GM12878 (cell line): Measurements from ENCODE around the gene HPSE2. TPM values are rescaled to one million over a fixed set of nuclear protein-coding genes. Genes with fewer than 3 reads are reported as not detected.

ENCODE experiments used
- ATAC-seq: fragments of 200-7000 bp; cut with Tn5 transposase; 3 replicates; pipeline ENCODE4 v1.9.1; 2020; ENCODE audit warnings: mild to moderate bottlenecking, moderate library complexity
- BruUV-seq: library from RNA; stranded (reverse); fragments of 400-500 nt; replicated peaks from 2 replicates; lab custom pipeline; 2021; lab: Mats Ljungman, UMichigan
- CTCF ChIA-PET: fragments of 300-600 bp; sonication (Branson Sonifier 250); formaldehyde crosslinking; extraction: SDS; loops from one replicate; lab custom pipeline; 2021; ENCODE audit warnings: inconsistent platforms; lab: Yijun Ruan, JAX
- POLR2A ChIA-PET: fragments of 350-600 bp; formaldehyde crosslinking; extraction: SDS; loops from one replicate; lab custom pipeline; 2021; ENCODE audit warnings: inconsistent platforms; lab: Charles Lee
- RAD21 ChIA-PET: fragments of 300-600 bp; sonication (Branson Sonifier 250); formaldehyde crosslinking; loops from one replicate; lab custom pipeline; 2023; ENCODE audit warnings: antibody characterized with exemption; ENCODE audit not compliant: unreplicated experiment; lab: Charles Lee
- SMC1A ChIA-PET: fragments of 300-600 bp; sonication (Branson Sonifier 250); formaldehyde crosslinking; loops from one replicate; lab custom pipeline; 2023; ENCODE audit not compliant: unreplicated experiment, uncharacterized antibody; lab: Charles Lee
- DNase-seq: peaks from one replicate; pipeline ENCODE4 v3.0.0-alpha.2; 2011; ENCODE audit warnings: low read depth, low spot score
- FAIRE-seq: peaks from 3 replicates; lab custom pipeline; 2011; peaks lifted over from hg19 to GRCh38; lab: Jason Lieb, UNC
- H2AFZ ChIP-seq: 2 replicates; pipeline ENCODE4 v1.6.0; 2011; ENCODE audit warnings: low read depth, low read length, control low read depth; ENCODE audit not compliant: control insufficient read depth
- H3K27ac ChIP-seq: 2 replicates; pipeline ENCODE4 v1.5.1; 2011; ENCODE audit warnings: control low read depth; ENCODE audit not compliant: control insufficient read depth, insufficient read depth
- H3K27me3 ChIP-seq, 2 experiments: replicated peaks in 1 of 2; 2 replicates each; pipeline versions ENCODE4 v1.6.0 to v1.6.1; 2011; ENCODE audit warnings: low read length in 1 of 2; ENCODE audit not compliant: control insufficient read depth in 2 of 2, insufficient read depth in 2 of 2
- H3K36me3 ChIP-seq, 2 experiments: 2 replicates each; pipeline ENCODE4 v1.5.1; 2011; ENCODE audit warnings: low read length in 1 of 2; ENCODE audit not compliant: control insufficient read depth in 2 of 2, insufficient read depth in 2 of 2
- H3K4me1 ChIP-seq: 2 replicates; pipeline ENCODE4 v1.6.1; 2011; ENCODE audit warnings: mild to moderate bottlenecking, low read length, moderate library complexity, mixed read lengths; ENCODE audit not compliant: control insufficient read depth, insufficient read depth
- H3K4me2 ChIP-seq: 2 replicates; pipeline ENCODE4 v1.6.0; 2011; ENCODE audit warnings: control low read depth; ENCODE audit not compliant: control insufficient read depth, insufficient read depth
- H3K4me3 ChIP-seq: fragments of 200-600 bp; sonication (generic); 2 replicates; pipeline ENCODE4 v1.5.1; 2016
- H3K79me2 ChIP-seq: 2 replicates; pipeline ENCODE4 v1.6.0; 2011; ENCODE audit warnings: low read length; ENCODE audit not compliant: control insufficient read depth, insufficient read depth
- H3K9ac ChIP-seq: 2 replicates; pipeline ENCODE4 v1.8.0; 2011; ENCODE audit warnings: low read length, control low read depth, mixed read lengths; ENCODE audit not compliant: control insufficient read depth, insufficient read depth
- H3K9me3 ChIP-seq: replicated peaks from 3 replicates; pipeline ENCODE4 v1.5.1; 2011; ENCODE audit warnings: mild to moderate bottlenecking, low read length; ENCODE audit not compliant: control insufficient read depth, insufficient read depth
- H4K20me1 ChIP-seq: 2 replicates; pipeline ENCODE4 v1.6.0; 2011; ENCODE audit not compliant: control insufficient read depth, insufficient read depth
- ASH2L ChIP-seq: fragments of 300-600, 200-600 bp; sonication (generic); IDR thresholded peaks from 2 replicates; pipeline ENCODE4 v1.6.1; 2017; ENCODE audit warnings: low read depth, mild to moderate bottlenecking, borderline replicate concordance
- E2F4 ChIP-seq: IDR thresholded peaks from 2 replicates; pipeline ENCODE4 v1.6.1; 2012; ENCODE audit warnings: low read depth, low read length, improper control_type of control experiment
- E2F8 ChIP-seq: fragments of 450-650 bp; IDR thresholded peaks from 2 replicates; pipeline ENCODE4 v1.6.1; 2018; ENCODE audit warnings: mild to moderate bottlenecking, low read depth, moderate library complexity; ENCODE audit not compliant: partially characterized antibody
- IKZF2 ChIP-seq, 2 experiments: fragments of 450-650 bp; IDR thresholded peaks; 2 replicates each; pipeline ENCODE4 v1.6.1; 2017; ENCODE audit warnings: mild to moderate bottlenecking in 2 of 2, moderate library complexity in 2 of 2
- MXI1 ChIP-seq: fragments of 150-350 bp; IDR thresholded peaks from 2 replicates; pipeline ENCODE4 v1.6.1; 2011; ENCODE audit warnings: low read depth, mild to moderate bottlenecking, inconsistent platforms, low read length, improper control_type of control experiment
- PBX3 ChIP-seq: IDR thresholded peaks from 2 replicates; pipeline ENCODE4 v1.6.1; 2011; ENCODE audit warnings: mild to moderate bottlenecking, low read depth, low read length, moderate library complexity; ENCODE audit not compliant: insufficient replicate concordance
- POLR2AphosphoS2 ChIP-seq: IDR thresholded peaks from 2 replicates; pipeline ENCODE4 v1.6.1; 2011; ENCODE audit warnings: low read depth, mild to moderate bottlenecking, low read length, improper control_type of control experiment, moderate library complexity
- REST ChIP-seq: IDR thresholded peaks from 2 replicates; pipeline ENCODE4 v1.6.1; 2012; ENCODE audit warnings: mild to moderate bottlenecking, low read depth, low read length
- ZNF217 ChIP-seq: fragments of 450-650 bp; IDR thresholded peaks from 2 replicates; pipeline ENCODE4 v1.6.1; 2017; ENCODE audit warnings: antibody characterized with exemption, mild to moderate bottlenecking
- ZNF24 ChIP-seq: fragments of 450-650 bp; IDR thresholded peaks from 2 replicates; pipeline ENCODE4 v1.6.1; 2017; ENCODE audit warnings: antibody characterized with exemption, mild to moderate bottlenecking
- ZNF592 ChIP-seq: fragments of 450-650 bp; IDR thresholded peaks from 2 replicates; pipeline ENCODE4 v1.6.1; 2017; ENCODE audit warnings: mild to moderate bottlenecking, moderate library complexity
- WGBS: methylation state at CpG from one replicate; pipeline ENCODE4 v1.1.6; 2016; ENCODE audit warnings: low lambda C conversion rate; ENCODE audit not compliant: insufficient replicate concordance, insufficient coverage; ENCODE audit errors: missing lambda C conversion rate; 5-methylcytosine and 5-hydroxymethylcytosine counted together
- in situ Hi-C: fragments of 300-500 bp; cut with MboI; formaldehyde crosslinking; loops from 9 replicates; pipeline ENCODE4 v1.14.3; 2018; ENCODE audit warnings: mixed read lengths
- intact Hi-C: fragments of 100-400 bp; cut with micrococcal nuclease; formaldehyde crosslinking; loops from one replicate; pipeline ENCODE4 v1.14.2; 2022; ENCODE audit not compliant: unreplicated experiment
- polyA plus RNA-seq, 11 experiments: library from polyadenylated mRNA; depleted of rRNA in 4 of 11; unstranded in 6 of 11; stranded (reverse) in 5 of 11; fragments of >200 nt; fragmentation: Nextera tagmentation in 4 of 11; fragmentation: Illumina TruSeq in 1 of 11; extraction: Ambion mirVana in 4 of 11; extraction: Trizol in 1 of 11; gene quantifications; 1 replicate in 1 of 11; 2 replicates in 10 of 11; pipeline versions ENCODE4 v1.2.1 to v1.2.3, GENCODE V29; 2011 to 2016; ENCODE audit warnings: inconsistent platforms in 2 of 11, missing spikeins in 2 of 11, low read depth in 1 of 11
- total RNA-seq, 4 experiments: library from RNA; depleted of rRNA in 3 of 4; stranded (reverse); fragments of >200 nt in 3 of 4; fragmentation: Illumina TruSeq in 1 of 4; extraction: Trizol in 1 of 4; gene quantifications; 2 replicates each; pipeline versions ENCODE4 v1.2.1 to v1.2.3, GENCODE V29; 2013 to 2021

The HPSE2 gene
- total and polyA plus RNA-seq, 10 of the 15 experiments (the other 5 are each of a cell fraction or from before 2014, with no cell fraction given): 0.06 TPM; not detected in 9

GRCh38 chr10:98589691-98590090 is 646.0 kb downstream of the HPSE2 start:
- no peaks in the 10 kb centered on the region for H4K20me1 ChIP-seq
- H3K27ac ChIP-seq: no peak overlapping the region
- no peak overlapping the region for H3K4me2 ChIP-seq
- intact Hi-C loops (no loop called here), in situ Hi-C loops (no loop called here)
- no peaks in the 10 kb centered on the region for H3K9me3 ChIP-seq
- SMC1A ChIA-PET: no interaction called here
- WGBS: 25% methylated on average over 2 of the region's 2 CpGs
- POLR2A ChIA-PET: no interaction called here
- no TSS peak for BruUV-seq
- ATAC-seq (no peak), DNase-seq (no peak), FAIRE-seq (no peak)
- H3K9ac ChIP-seq: no peak overlapping the region
- no peaks in the 10 kb centered on the region for H3K27me3 ChIP-seq
- H3K4me1 ChIP-seq: no peaks in the 10 kb centered on the region
- CTCF ChIA-PET: no interaction called here
- RAD21 ChIA-PET: no interaction called here
- no peak overlapping the region for H2AFZ ChIP-seq
- H3K79me2 ChIP-seq: no peaks in the 10 kb centered on the region
- no peaks in the 10 kb centered on the region for H3K36me3 ChIP-seq
- no peak overlapping the region for H3K4me3 ChIP-seq
- TF ChIP-seq PBX3: no peak
- no peak for TF ChIP-seq ASH2L
- no peak for TF ChIP-seq E2F4
- no peak for TF ChIP-seq ZNF24
- no peak for TF ChIP-seq ZNF217
- TF ChIP-seq IKZF2 (IDR thresholded peaks at IDR 0.05): no peak
- TF ChIP-seq E2F8: no peak
- no peak for TF ChIP-seq ZNF592
- no peak for TF ChIP-seq MXI1
- TF ChIP-seq POLR2AphosphoS2: no peak
- no peak for TF ChIP-seq REST
